ENCODE data around the gene RABEP1. TPM values are rescaled to one million over a fixed set of nuclear protein-coding genes. Genes with fewer than 3 reads are reported as not detected.

Gene RABEP1
- total and polyA plus RNA-seq, 3 donors from 2014 or later: 23.2 to 47.4 (median 33.1) TPM

- DNase-seq: no peak
- intact Hi-C loops (cut with DNase I; ENCODE audit: low total_unique reads): no loop called here
- H3K36me3 ChIP-seq (ENCODE audit: low read depth, missing control alignments): no peaks in the 10 kb centered on the region
- no peaks in the 10 kb centered on the region for H3K9me3 ChIP-seq
- no peak overlapping the region for H3K27ac ChIP-seq
- TF ChIP-seq, protein P1, sequence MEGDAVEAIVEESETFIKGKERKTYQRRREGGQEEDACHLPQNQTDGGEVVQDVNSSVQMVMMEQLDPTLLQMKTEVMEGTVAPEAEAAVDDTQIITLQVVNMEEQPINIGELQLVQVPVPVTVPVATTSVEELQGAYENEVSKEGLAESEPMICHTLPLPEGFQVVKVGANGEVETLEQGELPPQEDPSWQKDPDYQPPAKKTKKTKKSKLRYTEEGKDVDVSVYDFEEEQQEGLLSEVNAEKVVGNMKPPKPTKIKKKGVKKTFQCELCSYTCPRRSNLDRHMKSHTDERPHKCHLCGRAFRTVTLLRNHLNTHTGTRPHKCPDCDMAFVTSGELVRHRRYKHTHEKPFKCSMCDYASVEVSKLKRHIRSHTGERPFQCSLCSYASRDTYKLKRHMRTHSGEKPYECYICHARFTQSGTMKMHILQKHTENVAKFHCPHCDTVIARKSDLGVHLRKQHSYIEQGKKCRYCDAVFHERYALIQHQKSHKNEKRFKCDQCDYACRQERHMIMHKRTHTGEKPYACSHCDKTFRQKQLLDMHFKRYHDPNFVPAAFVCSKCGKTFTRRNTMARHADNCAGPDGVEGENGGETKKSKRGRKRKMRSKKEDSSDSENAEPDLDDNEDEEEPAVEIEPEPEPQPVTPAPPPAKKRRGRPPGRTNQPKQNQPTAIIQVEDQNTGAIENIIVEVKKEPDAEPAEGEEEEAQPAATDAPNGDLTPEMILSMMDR (IDR thresholded peaks at IDR 0.05): no peak
- TF ChIP-seq POLR2A (IDR thresholded peaks at IDR 0.05): no peak
- H3K4me1 ChIP-seq: no peaks in the 10 kb centered on the region
- no peak overlapping the region for H3K4me3 ChIP-seq
- H3K27me3 ChIP-seq: no peaks in the 10 kb centered on the region
Observed at GRCh38 chr17:5309851-5310250, 27.8 kb downstream of the RABEP1 start.

DNA sequence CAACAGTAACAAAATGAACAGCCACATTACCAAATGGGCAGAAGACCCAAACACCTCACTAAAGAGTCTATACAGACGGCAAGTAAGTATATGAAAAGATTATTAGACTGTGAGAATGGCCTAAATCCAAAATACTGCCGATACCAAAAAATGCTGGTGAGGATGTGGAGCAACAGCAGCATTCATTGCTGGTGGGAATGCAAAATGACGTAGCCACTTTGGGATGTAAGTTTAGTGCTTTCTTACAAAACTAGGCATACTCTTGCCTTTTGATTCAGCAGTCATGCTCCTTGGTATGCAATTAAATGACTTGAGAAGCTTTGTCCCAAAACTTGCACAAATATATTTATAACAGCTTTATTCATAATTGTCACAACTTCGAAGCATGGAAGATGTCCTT, 43.8 kb downstream of the RABEP1 start:
- intact Hi-C loops (cut with DNase I; ENCODE audit: low total_unique reads): no loop called here
- TF ChIP-seq POLR2A (IDR thresholded peaks at IDR 0.05): no peak
- TF ChIP-seq, protein P1 (IDR thresholded peaks at IDR 0.05): no peak
- no peak overlapping the region for H3K27ac ChIP-seq
- H3K27me3 ChIP-seq: no peaks in the 10 kb centered on the region
- no peak overlapping the region for H3K4me3 ChIP-seq
- WGBS, 2 donors: 90 to 94% methylated on average over 4 of the region's 4 CpGs
- no peaks in the 10 kb centered on the region for H3K36me3 ChIP-seq (ENCODE audit: low read depth, missing control alignments)
- no peaks in the 10 kb centered on the region for H3K9me3 ChIP-seq
- no peak for DNase-seq
- H3K4me1 ChIP-seq: no peaks in the 10 kb centered on the region

GRCh38 chr17:5329784-5330557, 47.9 kb downstream of the RABEP1 start:
- no peak overlapping the region for H3K27ac ChIP-seq
- WGBS, 2 donors: 65 to 73% methylated on average over 2 of the region's 2 CpGs
- no peaks in the 10 kb centered on the region for H3K9me3 ChIP-seq
- no peak overlapping the region for H3K4me3 ChIP-seq
- no peak for DNase-seq
- no peaks in the 10 kb centered on the region for H3K27me3 ChIP-seq
- intact Hi-C loops (cut with DNase I; ENCODE audit: low total_unique reads): no loop called here
- H3K4me1 ChIP-seq: no peaks in the 10 kb centered on the region
- no peaks in the 10 kb centered on the region for H3K36me3 ChIP-seq (ENCODE audit: low read depth, missing control alignments)
- TF ChIP-seq, protein P1 (IDR thresholded peaks at IDR 0.05): no peak
- no peak for TF ChIP-seq POLR2A (IDR thresholded peaks at IDR 0.05)

- Histone ChIP-seq H3K9me3 (no peaks in the 10 kb centered on the region), H3K4me3 (no peak overlapping the region), H3K27me3 (no peaks in the 10 kb centered on the region), H3K4me1 (no peaks in the 10 kb centered on the region), H3K27ac (no peak overlapping the region), H3K36me3 (ENCODE audit: low read depth, missing control alignments) (no peaks in the 10 kb centered on the region)
- TF ChIP-seq, protein P1 (IDR thresholded peaks at IDR 0.05): no peak
- no peak for TF ChIP-seq POLR2A (IDR thresholded peaks at IDR 0.05)
- intact Hi-C loops (cut with DNase I; ENCODE audit: low total_unique reads): no loop called here
- DNase-seq: no peak
- 97 to 98% methylated on average over 2 of the region's 2 CpGs for WGBS, 2 donors
Observed at GRCh38 chr17:5330981-5331380, 48.9 kb downstream of the RABEP1 start.

DNA sequence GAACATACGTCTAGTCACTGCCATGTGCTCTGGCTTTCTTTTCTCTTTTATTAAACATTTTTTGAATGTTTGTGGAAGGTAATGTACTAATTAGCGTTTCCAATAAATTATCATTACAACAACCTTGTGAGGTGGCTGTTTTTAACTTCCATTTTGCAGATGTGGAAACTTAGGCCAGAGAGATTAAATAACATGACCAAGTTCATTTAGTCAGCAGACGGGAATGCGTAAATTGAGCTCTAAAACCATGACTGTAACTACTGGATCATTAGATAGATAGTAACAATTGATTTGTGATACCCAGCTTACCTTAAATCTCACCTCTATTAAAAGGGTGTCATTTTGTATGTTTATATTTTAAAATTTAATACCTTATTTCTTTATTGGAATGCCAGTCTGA, 49.4 kb downstream of the RABEP1 start:
- no peak overlapping the region for H3K27ac ChIP-seq
- 93% methylated on average over 4 of the region's 4 CpGs for WGBS, 2 donors
- H3K36me3 ChIP-seq (ENCODE audit: low read depth, missing control alignments): no peaks in the 10 kb centered on the region
- no peaks in the 10 kb centered on the region for H3K4me1 ChIP-seq
- H3K4me3 ChIP-seq: no peak overlapping the region
- no peaks in the 10 kb centered on the region for H3K9me3 ChIP-seq
- intact Hi-C loops (cut with DNase I; ENCODE audit: low total_unique reads): no loop called here
- no peak for DNase-seq
- no peak for TF ChIP-seq POLR2A (IDR thresholded peaks at IDR 0.05)
- TF ChIP-seq, protein P1 (IDR thresholded peaks at IDR 0.05): no peak
- no peaks in the 10 kb centered on the region for H3K27me3 ChIP-seq

Data from testis (tissue), 3 donors.